Limb (tissue), 2 donors: ENCODE data around the gene NFATC3.

Experiments
- DNase-seq, 2 donors: peaks; one replicate each; pipeline ENCODE4 v3.0.0-alpha.2; 2016; ENCODE audit errors: extremely low spot score in 2 of 2

The NFATC3 gene

DNA sequence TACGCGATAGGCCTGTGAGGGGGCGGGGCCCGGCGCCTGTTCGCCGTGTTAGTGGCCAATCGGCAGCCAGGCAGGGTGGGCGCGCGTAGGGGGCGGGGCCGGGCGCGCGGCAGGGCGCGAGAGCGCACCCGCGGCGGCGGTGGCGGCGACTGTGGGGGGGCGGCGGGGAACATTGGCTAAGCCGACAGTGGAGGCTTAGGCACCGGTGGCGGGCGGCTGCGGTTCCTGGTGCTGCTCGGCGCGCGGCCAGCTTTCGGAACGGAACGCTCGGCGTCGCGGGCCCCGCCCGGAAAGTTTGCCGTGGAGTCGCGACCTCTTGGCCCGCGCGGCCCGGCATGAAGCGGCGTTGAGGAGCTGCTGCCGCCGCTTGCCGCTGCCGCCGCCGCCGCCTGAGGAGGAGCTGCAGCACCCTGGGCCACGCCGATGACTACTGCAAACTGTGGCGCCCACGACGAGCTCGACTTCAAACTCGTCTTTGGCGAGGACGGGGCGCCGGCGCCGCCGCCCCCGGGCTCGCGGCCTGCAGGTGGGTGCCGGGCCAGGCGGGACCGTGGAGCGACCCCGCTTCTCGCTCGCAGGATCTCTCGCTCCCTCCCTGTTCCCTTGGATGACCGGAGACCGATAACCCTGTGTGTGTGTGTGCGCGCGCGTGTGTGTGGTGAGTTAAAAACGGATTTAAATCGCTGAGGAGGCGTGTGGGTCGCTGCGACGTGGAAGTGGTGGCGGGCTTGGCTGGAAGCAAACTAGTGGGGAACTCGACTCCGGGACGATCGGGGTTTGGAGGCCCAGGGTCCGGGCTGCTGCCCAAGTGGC, at the start of gene NFATC3:
Gene NFATC3, plus strand, starts transcription at position 112 of the 813 bp plus-strand sequence. Its CDS starts 312 bp downstream, at position 424.
- peak; percentile 78 to 95 for DNase-seq

DNA sequence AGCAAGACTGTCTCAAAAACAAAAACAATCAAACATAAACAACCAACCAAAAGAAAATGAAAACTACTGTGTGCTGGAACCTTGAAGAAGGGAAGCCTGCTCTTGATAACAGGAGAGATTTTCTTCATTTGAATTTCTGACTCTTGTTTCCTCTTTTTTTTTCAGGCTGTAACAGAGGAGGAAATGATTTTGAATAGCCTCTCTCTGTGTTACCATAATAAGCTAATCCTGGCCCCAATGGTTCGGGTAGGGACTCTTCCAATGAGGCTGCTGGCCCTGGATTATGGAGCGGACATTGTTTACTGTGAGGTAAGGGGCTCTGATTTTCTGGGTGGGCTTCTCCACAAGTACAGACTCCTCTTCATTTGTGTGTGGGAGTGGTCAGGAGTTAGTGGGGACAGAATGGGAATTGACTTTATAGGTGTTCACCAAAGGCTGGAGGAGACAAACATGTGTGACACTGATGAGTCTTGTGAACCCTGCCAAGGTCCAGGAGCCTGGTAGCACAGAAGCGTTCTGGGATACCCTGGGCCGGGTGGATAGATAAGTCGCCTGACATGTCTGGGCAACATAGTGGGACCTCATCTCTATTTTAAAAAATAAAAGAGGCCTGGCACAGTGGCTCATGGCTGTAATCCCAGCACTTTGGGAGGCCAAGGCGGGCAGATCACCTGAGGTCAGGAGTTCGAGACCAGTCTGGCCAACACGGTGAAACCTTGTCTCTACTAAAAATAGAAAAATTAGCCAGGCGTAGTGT, 47.2 kb upstream of the NFATC3 start:
- DNase-seq = no peak

DNA sequence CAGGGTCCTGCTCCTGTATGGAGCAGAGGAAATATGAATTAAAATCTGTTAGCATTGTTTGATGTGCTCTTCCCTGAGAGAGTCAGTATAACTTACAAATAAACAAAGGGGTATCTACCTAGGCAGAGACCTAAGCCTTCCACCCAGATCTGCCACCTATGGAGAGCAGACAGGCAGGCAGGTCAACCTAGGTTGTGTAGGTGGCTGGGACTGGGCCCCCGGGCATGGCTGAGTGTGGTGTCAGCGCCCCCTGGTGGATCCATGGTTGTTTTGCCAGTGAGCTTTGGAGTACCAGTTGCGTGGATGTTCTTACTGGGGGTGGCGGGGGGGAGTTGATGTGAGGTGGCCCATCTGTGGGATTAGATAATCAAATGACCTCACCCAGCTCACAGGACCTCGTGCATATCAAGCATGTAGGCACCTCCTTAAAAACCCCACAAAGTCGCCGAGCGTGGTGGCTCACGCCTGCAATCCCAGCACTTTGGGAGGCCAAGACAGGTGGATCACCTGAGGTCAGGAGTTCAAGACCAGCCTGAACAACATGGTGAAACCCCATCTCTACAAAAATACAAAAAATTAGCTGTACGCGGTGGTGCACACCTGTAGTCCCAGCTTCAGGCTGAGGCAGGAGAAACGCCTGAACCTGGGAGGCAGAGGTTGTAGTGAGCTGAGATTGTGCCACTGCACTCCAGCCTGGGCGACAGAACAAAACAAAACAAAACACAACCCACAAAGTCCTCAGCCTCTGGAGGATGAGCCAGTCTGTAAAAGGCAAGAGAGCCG, 44.5 kb upstream of the NFATC3 start:
- DNase-seq = peak; percentile 32 to 82

DNA sequence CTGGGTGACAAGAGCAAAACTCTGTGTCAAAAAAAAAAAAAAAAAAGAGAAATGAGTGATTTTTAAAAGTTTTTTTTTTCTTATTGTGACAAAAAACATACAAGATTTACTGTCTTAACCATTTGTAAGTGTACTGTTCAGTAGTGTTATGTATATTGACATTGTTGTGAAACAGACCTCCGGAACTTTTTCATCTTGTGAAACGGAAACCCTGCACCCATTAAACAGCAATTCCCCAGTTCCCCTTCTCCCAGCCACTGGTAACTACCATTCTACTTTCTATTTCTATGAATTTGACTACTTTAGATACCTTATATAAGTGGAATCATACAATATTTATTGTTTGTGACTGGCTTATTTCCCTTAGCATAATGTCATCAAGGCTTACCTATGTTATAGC, 43.4 kb upstream of the NFATC3 start:
- DNase-seq = no peak

DNA sequence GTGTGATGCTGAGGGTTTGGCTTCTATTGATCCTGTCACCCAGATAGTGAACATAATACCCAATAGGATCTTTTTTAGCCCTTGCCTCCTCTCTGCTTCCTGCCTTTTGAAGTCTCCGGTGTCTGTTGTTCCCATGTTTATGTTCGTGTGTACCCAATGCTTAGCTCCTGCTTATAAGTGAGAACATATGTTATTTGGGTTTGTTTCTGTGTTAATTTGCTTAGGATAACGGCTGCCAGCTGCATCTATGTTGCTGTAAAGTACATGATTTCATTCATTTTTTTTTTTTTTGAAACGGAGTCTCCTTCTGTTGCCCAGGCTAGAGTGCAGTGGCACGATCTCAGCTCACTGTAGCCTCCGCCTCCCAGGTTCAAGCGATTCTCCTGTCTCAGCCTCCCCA, 39.1 kb upstream of the NFATC3 start:
- no peak for DNase-seq

DNA sequence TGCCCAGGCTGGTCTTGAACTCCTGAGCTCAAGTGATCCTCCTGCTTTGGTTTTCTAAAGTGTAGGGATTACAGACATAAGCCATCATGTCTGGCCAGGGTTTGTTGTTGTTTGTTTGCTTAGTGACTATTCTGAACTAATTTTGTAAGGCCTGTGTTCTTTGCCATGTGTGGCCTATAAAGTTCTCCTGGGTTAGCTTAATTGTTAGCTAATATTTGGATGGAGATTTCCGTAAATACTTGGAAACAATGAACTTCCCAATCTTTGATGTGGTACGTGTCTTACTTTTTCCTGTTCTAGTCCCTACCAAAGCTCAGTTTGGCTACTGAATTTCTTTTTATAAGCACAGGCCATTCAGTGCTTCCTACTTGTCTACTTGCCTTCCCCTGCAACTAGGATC, 37.2 kb upstream of the NFATC3 start:
- DNase-seq = no peak

DNA sequence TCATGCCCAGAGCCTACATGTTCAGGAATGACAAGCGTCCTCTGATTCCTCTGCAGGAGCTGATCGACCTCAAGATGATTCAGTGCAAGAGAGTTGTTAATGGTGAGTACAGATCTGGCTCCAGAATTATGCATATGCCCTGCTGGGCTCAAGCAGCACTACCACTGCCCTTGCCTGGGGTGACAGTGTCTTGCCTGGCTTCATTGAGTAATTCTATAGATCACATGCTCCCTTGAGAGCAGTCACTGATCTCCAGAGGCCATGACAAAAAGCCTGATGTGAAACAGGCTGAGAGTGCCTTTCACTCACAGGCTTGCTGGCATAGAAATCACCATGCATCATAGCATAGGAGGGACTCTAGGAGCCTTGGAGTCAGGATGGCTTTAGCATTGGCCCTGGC, 35.7 kb upstream of the NFATC3 start:
- DNase-seq = no peak

DNA sequence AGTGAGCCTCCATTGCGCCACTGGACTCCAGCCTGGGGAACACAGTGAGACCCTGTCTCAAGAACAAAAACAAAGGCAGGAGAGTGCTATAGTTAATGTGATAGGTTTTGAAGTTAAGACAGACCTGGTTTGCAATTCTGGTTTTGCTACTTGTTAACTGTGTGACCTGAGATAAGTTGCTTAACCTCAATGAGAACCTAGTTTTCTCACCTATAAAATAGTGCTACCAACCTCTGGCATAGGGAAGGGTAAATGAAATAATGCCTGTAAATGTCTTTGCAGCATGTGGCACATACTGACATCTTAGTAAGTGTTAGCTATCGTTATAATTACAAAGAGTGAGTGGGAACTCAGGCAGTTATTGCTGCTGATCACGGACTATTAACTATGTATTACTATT, 29.8 kb upstream of the NFATC3 start:
- DNase-seq = no peak

DNA sequence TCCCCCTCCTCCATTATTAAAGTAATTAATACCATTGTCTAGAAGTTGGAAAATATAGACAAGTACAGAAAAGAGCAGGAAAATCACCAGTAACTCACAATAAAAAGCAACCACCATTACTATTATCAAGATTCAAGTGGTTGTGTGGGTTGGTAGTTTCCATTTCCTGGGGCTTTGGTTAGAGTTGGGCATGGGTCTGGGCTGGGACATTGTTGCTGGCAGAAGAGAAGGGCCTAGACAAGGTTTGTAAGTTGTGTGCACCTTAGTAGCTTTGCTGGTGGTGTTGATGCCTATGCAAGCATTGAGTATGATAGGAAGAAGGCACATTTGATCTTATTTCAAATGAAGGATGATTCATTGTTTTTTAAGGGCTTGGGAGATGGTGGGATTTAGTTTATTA, 25.4 kb upstream of the NFATC3 start:
- no peak for DNase-seq

DNA sequence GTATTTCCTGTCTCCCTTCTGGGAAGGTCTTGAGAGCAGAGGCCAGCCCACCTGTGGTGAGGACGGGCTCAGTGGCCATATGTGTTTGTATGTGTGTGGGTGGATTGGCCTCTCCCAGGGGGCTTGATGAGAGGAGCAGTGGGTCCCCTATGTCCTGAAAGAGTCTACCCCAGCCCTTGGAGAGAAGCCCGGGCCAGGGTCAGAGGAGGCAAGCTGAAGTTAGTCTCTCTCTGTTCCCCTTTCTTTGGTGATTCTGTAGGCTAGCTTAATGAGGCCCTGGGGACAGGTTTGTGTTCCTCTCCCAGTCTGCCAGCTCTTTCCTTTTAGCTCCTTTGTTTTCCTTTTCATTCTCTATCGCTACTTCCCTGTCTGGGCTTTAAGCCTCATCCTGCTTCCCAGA, 23.8 kb upstream of the NFATC3 start:
- no peak for DNase-seq

DNA sequence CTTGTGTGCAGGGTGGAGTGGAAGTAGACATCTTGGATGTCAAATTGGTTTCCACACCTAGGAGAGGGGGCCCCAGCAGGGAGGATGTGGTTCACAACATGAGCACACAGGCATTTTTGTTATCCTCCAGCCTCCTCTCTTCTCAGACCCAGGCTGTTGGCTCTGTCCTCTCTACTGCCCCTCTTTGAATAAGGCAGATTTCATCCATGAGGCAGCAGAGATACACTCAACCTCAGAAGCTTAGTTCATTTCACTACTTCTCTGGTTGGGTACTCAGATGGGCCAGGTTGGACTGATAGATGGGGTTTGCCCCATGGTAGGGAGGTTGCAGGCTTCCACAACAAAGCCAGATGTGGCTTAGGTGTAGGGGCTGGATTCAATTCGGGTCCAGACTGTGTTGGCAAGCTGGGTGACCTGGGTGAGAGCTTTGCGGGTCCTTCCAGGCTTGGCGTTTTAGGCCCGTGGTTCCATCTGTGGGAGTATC, 22.2 kb upstream of the NFATC3 start:
- DNase-seq = no peak

DNA sequence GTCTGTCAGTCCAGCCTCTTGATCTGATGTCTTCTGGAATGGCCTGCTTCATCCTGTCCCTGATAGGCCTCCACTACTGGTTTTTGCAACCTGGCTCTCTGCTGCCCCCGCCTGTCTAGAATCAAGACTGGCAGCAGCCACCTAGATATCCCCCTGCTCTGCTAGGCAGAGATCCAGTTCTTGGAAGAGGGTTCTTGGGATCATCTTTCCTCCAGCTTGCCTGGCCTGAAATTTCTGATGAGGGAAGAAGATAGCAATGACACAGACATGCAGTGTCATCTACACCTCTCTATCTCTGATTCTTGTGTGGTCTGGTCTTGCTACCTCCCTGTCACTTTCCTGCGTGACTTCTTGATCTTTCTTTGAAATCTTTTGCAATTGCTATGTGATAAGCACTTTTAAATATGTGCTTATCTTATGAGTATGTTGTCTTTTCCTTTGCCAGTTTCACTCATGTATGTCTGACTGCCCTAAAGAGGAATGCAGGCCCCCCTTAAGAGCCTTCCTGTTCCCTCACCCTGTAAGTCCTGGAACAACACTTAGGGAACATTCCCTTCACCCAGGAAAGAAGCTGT, 20.3 kb upstream of the NFATC3 start:
- DNase-seq = peak; percentile 55 to 66

DNA sequence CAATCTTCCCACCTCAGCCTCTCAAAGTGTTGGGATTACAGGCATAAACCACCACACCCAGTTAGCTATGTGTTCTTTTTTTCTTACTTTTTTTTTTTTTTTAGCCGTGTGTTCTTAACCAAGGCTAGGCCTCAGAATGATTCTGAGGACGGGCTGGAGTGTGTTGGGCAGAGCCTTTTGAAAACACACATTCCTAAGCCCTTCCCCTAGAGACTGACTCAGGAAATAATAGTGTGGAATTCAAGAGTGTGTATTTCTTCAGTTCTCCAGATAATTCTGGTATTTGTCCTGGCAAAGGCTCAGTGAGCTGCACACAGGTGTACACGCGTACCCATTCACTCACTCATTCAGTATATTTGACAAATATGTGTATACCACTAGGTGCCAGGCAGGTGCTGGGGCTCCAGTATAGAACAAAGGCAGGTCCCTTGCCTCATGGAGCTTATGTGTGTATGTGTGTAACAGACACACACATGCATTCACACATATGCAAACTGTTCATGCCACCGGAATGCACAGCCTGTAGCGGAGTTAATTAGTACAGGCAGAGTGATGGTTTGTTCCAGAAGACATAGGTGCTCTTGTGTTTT, 19.4 kb upstream of the NFATC3 start:
- no peak for DNase-seq

DNA sequence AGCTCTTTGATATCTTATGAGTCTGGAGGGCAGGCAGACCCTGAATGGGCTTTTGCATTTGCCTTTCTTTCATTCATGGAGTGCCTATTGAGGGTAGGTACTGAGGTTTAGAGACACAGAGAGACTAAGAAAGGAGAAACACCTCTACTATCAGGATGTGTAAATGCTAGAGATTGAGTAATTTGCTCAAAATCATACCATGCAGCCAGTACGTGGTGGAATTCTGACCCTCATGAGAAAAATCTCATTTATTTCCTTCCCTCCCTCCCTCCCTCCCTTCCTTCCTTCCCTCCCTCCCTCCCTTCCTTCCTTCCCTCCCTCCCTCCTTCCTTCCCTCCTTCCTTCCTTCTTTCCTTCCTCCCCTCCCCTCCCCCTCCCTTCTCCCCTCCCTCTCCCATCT, 18.4 kb upstream of the NFATC3 start:
- no peak for DNase-seq

DNA sequence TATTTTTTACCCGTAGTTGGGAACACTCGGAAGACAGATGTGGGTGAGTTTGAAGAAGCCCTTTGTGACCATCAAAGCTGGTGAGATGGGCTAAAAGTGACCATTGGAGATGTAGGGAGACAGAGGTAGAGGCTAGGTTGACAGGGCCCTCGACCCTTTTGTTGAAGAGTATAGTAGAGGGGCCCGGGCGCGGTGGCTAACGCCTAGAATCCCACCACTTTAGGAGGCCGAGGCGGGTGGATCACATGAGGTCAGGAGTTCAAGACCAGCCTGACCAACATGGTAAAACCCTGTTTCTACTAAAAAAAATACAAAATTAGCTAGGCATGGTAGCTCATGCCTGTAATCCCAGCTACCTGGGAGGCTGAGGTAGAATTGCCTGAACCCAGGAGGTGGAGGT, 16.2 kb upstream of the NFATC3 start:
- DNase-seq = no peak

DNA sequence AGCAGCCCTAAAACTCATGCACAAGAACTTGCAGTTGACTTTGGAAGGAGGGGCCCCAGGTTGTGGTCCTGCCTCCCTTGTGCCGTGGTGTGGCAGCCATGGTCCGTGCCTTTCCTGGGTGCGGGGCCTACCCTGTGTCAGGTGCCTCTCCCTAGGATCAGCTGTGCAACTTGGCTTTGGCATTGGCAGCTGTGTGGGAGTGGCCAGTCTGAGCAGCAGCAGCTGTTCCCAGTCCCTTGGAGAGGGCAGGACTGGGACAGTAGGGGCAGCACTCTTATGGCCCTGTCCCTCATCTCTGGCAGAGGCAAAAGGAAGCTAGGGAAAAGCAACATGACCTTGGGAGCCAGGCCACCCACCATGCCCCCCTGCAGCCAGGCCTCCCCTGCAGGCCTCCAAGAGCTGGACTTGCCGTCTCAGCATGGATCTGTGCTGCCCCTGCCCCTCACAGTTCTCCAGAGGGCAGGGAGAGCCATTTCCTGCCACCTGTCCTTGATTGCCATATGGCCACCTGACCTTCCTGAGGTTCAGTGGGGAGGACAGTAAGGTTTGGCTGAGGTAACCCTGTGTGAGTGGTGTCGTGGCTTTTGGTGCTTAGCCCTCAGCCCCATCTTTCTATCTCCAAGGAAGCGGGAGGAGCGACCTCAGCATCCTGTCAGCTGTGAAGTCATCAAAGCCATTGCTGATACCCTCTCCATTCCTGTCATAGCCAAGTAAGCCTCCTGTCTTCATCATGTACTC, 15.5 kb upstream of the NFATC3 start:
- DNase-seq = peak; percentile 32 to 61

DNA sequence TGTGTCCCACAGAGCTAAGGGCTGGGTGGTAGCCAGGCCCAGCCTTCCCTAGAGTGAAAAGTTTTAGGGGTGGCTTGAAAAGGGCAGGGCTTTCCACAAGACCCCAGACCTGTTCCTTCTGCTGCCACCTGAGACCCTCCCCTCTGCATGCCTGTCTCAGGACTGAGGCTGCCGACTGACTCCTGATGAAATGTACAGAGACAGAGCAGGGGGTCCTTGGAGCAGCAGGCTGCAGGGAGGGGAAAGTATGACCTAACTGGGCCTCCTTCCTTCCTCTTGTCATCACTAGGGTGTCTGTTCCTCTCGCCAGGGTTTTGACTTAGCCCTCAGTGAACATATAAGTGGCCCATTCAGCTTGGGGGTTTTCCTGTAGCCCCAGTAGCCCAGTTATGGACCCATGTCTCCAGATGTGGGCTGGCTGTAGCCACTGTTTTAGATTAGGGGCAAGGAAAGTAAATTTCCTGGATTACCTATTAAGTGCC, 14.9 kb upstream of the NFATC3 start:
- DNase-seq = no peak

DNA sequence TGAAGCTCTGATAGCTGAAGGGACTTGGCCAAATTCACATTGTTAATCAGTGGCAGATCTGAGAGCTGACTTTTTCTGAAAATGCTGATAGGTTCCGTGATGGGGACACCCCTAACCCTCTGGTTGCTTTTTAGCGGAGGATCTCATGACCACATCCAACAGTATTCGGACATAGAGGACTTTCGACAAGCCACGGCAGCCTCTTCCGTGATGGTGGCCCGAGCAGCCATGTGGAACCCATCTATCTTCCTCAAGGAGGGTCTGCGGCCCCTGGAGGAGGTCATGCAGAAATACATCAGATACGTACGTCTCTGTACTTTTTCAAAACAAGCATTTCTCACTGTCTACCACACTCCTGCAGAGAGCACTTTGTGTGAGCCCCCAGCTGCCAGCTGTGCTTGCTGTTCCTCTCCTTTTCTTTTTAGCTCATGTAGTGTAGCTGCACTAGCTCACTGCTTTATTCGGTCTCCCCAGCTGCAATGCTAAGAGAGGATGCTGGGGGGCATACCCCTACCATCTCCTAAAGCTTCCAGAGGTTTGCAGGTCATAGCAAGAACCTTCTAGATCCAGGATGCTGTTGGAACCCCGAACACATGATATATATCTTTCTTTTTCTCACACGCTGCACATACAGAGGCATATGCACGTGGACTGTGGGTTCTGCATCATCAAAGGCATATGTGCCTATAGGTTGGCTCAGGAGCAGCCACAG, 14.2 kb upstream of the NFATC3 start:
- DNase-seq = no peak

DNA sequence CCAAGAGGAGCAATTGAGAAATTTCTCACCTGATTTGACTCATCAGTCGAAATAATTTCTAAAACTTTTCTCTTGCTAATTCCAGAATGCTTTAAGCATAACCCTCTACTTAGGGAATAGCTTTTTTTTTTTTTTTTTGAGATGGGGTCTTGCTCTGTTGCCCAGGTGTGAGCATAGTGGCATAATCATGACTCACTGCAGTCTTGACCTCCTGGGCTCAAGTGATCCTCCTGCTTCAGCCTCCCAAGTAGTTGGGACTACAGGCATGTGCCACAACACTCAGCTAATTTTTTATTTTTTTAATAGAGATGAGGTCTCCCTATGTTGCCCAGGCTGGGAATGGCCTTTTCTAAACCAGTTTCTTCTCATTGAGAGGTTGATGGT, 13.7 kb upstream of the NFATC3 start:
- DNase-seq = no peak
